Transverse colon (tissue), 4 donors: ENCODE data around the gene SPPL3.

ENCODE experiments used
- CTCF ChIP-seq, 5 experiments: fragments of 200-600 bp in 3 of 5; fragments of 450-650 bp in 2 of 5; sonication (generic) in 3 of 5; IDR thresholded peaks; 1 replicate in 2 of 5; 2 replicates in 3 of 5; pipeline ENCODE4 v1.5.1; 2016 to 2017; ENCODE audit warnings: antibody characterized with exemption in 5 of 5, inconsistent platforms in 3 of 5, mild to moderate bottlenecking in 2 of 5, moderate library complexity in 1 of 5
- EP300 ChIP-seq: sonication (generic); formaldehyde crosslinking; IDR thresholded peaks from one replicate; pipeline ENCODE4 v1.6.1; 2017; ENCODE audit warnings: antibody characterized with exemption, low read depth
- POLR2A ChIP-seq: fragments of 450-650 bp; IDR thresholded peaks from one replicate; pipeline ENCODE4 v1.6.1; 2016; ENCODE audit warnings: antibody characterized with exemption, mild to moderate bottlenecking, moderate library complexity
- POLR2AphosphoS5 ChIP-seq, 3 donors: sonication (generic); formaldehyde crosslinking; IDR thresholded peaks; one replicate each; pipeline ENCODE4 v1.6.1; 2016; ENCODE audit warnings: antibody characterized with exemption in 3 of 3

DNA sequence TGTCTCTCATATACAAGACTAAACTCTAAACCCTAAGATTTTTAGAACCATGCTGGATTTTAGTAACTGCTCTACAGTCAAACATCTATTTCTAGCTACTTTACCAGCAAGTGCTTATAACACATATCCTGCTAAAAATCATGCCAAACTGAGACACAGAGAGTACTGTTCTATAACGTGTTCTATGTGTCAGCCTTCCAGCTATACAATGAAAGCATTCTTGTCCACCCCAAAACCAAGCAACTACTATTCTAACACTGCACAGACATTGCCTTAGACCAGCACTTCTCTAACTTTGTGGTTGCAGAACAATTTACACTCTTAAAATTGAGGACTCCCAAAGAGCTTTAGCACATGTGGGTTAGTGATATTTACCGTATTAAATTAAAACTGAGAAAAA, 85.7 kb downstream of the SPPL3 start:
- TF ChIP-seq EP300 = no peak
- TF ChIP-seq CTCF (IDR thresholded peaks at IDR 0.05) = no peak
- no peak for TF ChIP-seq POLR2AphosphoS5 (IDR thresholded peaks at IDR 0.05)
- no peak for TF ChIP-seq POLR2A
